Right lobe of liver (tissue), 4 donors: ENCODE results near the gene AADACL4.

ENCODE experiments used
- POLR2A ChIP-seq: fragments of 450-650 bp; IDR thresholded peaks from one replicate; pipeline ENCODE4 v1.6.1; 2017; ENCODE audit warnings: antibody characterized with exemption, mild to moderate bottlenecking
- TF ChIP-seq, protein P1 (sequence below), 4 donors: fragments of 200-600 bp in 3 of 4; fragments of 450-650 bp in 1 of 4; IDR thresholded peaks; one replicate each; pipeline versions ENCODE4 v1.5.1 to v1.8.0; 2016 to 2022; ENCODE audit warnings: antibody characterized with exemption in 4 of 4, mild to moderate bottlenecking in 2 of 4
- donor health status: DM: no; HTN: no; CAD: no.
- donor health status: DM: no; HTN: no; CAD: no.
- donor health status: DM: no; HTN: yes; CAD: no.

DNA sequence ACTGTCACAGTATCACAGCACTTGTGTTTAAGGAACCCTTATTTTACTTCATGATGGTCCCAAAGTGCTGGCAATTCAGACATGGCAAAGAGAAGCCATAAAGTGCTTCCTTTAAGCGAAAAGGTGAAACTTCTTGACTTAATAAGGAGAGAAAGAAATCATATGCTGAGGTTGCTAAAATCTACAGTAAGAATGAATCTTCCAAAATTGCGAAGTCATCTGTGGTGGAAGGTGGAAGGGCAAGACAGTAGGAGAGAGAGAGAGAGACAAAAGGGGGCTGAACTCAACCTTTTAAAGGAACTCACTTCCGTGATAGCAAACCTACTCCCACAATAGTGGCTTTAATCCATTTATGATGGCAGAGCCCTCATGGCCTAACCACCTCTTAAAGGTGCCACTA lies 52.8 kb downstream of the AADACL4 start:
- TF ChIP-seq, protein P1, sequence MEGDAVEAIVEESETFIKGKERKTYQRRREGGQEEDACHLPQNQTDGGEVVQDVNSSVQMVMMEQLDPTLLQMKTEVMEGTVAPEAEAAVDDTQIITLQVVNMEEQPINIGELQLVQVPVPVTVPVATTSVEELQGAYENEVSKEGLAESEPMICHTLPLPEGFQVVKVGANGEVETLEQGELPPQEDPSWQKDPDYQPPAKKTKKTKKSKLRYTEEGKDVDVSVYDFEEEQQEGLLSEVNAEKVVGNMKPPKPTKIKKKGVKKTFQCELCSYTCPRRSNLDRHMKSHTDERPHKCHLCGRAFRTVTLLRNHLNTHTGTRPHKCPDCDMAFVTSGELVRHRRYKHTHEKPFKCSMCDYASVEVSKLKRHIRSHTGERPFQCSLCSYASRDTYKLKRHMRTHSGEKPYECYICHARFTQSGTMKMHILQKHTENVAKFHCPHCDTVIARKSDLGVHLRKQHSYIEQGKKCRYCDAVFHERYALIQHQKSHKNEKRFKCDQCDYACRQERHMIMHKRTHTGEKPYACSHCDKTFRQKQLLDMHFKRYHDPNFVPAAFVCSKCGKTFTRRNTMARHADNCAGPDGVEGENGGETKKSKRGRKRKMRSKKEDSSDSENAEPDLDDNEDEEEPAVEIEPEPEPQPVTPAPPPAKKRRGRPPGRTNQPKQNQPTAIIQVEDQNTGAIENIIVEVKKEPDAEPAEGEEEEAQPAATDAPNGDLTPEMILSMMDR (IDR thresholded peaks at IDR 0.05), result no peak
- no peak for TF ChIP-seq POLR2A
